Activated CD4-positive, alpha-beta T cell treated with anti-CD3 and anti-CD28 coated beads, Interleukin-2, amount 50 U/mL, for 4 hours (primary cell): Measurements from ENCODE around the gene MBOAT7.
A peak's percentile ranks its signal among the peaks of the same experiment; 100 is the strongest.

Experiments
- DNase-seq, 2 experiments: peaks; one replicate each; pipeline ENCODE4 v3.0.0-alpha.2; 2020

Gene MBOAT7

GRCh38 chr19:54160854-54161253, 28.5 kb downstream of the MBOAT7 start:
- no peak for DNase-seq

GRCh38 chr19:54160182-54160811, 29.1 kb downstream of the MBOAT7 start:
- DNase-seq, result no peak

- peak; percentile 98 to 99 for DNase-seq
Measured at GRCh38 chr19:54159352-54160181, 29.8 kb downstream of the MBOAT7 start, which contains the start of gene LENG1. TSS of gene LENG1 (minus strand) at chr19:54159721. CDS start at chr19:54159695, 26 bp downstream.

- no peak for DNase-seq
Measured at GRCh38 chr19:54158812-54159351, 30.5 kb downstream of the MBOAT7 start.

- no peak for DNase-seq
Measured at GRCh38 chr19:54156953-54157352, 32.4 kb downstream of the MBOAT7 start.

GRCh38 chr19:54156490-54156889, 32.9 kb downstream of the MBOAT7 start:
- no peak for DNase-seq

GRCh38 chr19:54155694-54156093, 33.7 kb downstream of the MBOAT7 start:
- DNase-seq, result no peak

GRCh38 chr19:54154603-54155345, 34.6 kb downstream of the MBOAT7 start:
- no peak for DNase-seq

- no peak for DNase-seq
Measured at GRCh38 chr19:54153731-54154326, 35.6 kb downstream of the MBOAT7 start.

- no peak for DNase-seq
Measured at GRCh38 chr19:54152878-54153524, 36.4 kb downstream of the MBOAT7 start.

- DNase-seq, result no peak
Measured at GRCh38 chr19:54152267-54152666, 37.1 kb downstream of the MBOAT7 start.

- DNase-seq, result no peak
Measured at GRCh38 chr19:54151362-54152035, 37.9 kb downstream of the MBOAT7 start.

- DNase-seq, result no peak
Measured at GRCh38 chr19:54149021-54149812, 40.2 kb downstream of the MBOAT7 start.

GRCh38 chr19:54148158-54148557, 41.2 kb downstream of the MBOAT7 start:
- no peak for DNase-seq

- no peak for DNase-seq
Measured at GRCh38 chr19:54147676-54148075, 41.7 kb downstream of the MBOAT7 start.

GRCh38 chr19:54145541-54146158, 43.7 kb downstream of the MBOAT7 start:
- DNase-seq, result no peak

GRCh38 chr19:54142166-54142780, 47.1 kb downstream of the MBOAT7 start:
- DNase-seq, result no peak

GRCh38 chr19:54141356-54141755, 48.0 kb downstream of the MBOAT7 start:
- no peak for DNase-seq

- DNase-seq, result no peak
Measured at GRCh38 chr19:54138489-54139256, 50.7 kb downstream of the MBOAT7 start.
